Activated T-cell treated with anti-CD3 and anti-CD28 coated beads for 4 hours (primary cell): ENCODE data around the gene ASB1.

Experiments used
- DNase-seq: peaks from one replicate; pipeline ENCODE4 v3.0.0-alpha.2; 2020

ASB1 gene

DNA sequence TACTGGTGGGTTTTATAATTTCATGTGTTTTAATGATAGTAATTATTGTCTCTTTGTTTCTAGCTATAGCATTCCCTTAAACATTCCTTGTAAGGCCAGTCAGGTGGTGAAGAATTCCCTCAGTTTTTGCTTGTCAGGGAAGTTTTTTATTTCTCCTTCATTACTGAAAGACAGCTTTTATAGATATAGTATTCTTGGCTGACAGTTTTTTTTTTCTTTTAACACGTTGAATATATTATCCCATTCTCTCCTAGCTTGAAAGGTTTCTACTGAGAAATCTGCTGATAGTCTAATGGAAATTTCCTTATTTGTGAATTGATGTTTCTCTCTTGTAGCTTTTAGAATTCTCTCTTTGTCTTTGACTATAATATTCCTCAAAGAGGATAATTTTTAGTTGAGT, 46.8 kb downstream of the ASB1 start:
- no peak for DNase-seq

DNA sequence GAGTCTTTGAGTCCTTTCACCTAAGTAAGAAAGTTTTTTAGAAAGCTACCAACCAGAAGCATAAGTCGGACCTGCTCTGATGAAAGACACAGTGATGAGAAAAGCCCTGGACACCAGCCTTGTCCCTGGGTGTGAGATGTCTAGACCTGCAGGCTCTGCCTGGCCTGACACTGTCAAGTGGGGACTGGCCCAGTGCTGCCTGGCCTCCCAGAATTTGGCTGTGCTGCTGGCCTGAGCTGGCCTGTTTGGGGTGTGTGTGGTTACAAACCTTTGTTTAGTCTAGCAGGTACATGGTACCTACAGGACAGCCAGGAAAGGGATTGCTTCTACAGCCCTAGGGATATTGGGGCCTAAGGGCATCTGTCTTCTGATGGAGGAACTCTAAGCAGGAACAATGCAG, 48.3 kb downstream of the ASB1 start:
- DNase-seq: no peak

DNA sequence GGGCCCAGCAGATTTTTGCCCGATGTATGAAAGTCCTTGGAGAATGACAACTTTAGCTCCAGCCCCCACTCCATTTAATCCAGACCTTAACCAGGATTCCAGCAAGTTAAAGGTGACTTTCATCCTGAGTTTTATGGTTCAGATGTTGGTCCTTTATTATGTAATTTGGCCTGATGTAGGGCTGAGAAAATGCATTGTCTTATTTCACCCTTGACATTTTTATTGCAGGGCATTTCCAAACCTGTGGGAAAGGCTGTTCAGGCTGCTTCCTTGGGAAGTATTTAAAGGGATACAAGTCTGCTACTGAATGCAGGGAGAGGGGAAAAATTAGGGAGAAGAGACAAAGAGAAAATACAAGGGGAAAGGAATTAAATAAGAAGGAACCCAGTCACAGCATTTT, 48.8 kb downstream of the ASB1 start:
- DNase-seq: no peak

DNA sequence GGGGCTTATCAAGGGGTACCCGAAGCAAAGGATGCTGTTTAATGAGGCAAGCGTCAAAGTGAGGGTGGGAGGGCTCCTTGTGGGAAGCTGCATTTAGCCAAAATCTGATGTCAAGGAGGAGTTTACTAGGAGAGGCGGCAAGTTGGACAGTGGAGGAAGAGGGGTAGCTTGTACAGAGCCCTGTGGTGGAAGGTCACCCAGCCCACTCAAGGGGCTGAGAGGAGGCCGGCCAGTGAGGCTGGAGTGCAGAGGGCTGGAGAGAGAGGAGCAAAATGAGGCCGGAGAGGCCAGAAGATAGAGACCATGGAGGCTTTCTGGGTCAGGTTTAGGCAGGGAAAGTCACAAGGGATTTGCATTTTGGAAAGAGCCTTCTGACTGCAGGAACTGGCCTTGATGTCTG, 49.5 kb downstream of the ASB1 start:
- no peak for DNase-seq

- no peak for DNase-seq
These were observed 51.5 kb downstream of the ASB1 start for GRCh38 chr2:238478216-238478615.

DNA sequence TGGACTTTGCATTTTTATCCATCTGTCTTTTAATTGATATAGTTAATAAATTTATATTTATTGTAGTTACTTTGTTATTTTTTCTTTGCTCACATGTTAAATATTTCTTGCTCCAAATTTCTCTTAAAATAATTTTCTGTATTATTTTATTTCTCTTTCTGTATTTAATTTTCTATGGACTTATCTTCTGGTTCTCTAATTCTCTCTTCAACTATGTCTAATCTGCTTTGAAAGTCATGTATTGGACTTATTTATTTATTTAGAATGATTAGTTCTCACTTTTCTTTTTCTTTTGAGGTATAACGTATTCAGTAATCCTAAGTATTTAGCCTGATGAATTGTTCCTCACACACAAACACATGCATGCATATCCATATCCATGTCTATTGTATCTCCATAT, 53.1 kb downstream of the ASB1 start:
- no peak for DNase-seq

DNA sequence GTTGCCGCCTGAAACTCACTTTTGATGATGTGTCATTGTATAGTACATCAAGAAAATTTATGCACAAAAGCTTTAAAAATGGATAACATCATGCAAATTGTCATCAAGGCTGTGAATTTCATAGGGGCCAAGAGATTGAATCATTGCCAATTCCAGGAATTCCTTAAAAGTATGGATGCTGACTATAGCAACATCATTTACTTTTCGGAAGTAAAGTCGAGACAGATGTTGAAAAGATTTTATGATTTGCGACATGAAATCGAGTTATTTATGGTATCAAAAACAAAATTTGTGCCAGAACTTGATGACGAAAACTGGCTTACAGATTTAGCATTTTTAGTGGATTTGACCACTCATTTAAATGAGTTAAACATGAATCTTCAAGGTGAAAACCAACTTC, 56.3 kb downstream of the ASB1 start:
- DNase-seq: no peak

- no peak for DNase-seq
These were observed 56.9 kb downstream of the ASB1 start for GRCh38 chr2:238483656-238484055.

DNA sequence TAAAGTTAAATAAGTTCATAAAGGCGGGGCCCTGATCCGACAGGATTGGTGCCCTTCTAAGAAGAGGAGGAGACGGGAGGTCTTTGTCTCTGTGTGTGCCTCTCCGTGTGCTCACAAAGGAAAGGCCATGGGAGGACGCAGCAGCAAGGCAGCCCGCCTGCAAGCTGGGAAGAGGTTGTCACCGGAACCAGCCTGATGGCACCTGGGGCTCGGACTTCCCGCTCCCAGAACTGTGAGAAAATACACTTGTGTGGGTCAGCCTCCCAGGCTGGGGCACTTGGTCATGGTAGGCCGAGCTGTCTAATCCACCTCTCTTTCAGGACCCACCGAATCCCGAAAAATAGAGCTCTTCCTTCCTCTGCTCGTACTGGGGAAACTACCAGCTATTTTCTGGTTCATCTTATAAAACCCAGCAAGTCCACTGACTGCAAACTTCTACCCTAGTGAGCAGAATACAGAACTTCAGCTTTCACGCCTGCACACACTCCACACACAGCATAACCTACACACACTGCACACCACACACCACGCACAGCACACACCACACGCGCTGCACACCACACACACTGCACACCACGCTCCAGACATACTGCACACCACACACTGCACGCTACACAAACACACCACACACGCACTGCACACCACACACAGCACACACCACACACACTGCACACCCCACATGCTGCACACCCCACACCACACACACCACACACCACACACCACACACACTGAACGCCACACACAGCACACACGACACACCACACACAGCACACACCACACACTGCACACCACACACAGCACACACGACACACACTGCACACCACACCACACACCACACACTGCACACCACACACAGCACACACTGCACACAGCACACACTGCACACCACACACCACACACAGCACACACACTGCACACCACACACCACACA, 58.1 kb downstream of the ASB1 start:
- DNase-seq: no peak

DNA sequence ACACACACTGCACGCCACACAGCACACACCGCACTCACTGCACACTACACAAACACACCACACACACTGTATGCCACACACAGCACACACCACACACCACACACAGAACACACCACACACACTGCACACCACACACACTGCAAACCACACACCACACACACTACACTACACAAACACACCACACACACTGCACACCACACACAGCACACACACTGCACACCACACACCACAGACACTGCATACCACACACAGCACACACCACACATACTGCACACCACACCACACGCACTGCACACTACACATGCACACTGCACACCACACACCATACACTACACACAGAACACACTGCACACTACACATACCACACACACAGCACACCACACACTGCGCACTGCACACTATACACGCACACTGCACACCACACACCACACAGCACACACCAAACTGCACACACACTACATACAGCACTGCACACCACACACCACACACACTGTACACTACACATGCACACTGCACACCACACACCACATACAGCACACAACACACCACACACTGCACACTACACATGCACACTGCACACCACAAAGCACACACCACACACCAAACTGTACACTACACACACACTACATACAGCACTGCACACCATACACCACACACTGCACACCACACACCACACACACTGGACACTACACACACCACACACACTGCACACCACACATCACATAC, 59.6 kb downstream of the ASB1 start:
- no peak for DNase-seq

- DNase-seq: no peak
These were observed 60.4 kb downstream of the ASB1 start for GRCh38 chr2:238487134-238487533.

- no peak for DNase-seq
These were observed 61.1 kb downstream of the ASB1 start for GRCh38 chr2:238487652-238488346.

DNA sequence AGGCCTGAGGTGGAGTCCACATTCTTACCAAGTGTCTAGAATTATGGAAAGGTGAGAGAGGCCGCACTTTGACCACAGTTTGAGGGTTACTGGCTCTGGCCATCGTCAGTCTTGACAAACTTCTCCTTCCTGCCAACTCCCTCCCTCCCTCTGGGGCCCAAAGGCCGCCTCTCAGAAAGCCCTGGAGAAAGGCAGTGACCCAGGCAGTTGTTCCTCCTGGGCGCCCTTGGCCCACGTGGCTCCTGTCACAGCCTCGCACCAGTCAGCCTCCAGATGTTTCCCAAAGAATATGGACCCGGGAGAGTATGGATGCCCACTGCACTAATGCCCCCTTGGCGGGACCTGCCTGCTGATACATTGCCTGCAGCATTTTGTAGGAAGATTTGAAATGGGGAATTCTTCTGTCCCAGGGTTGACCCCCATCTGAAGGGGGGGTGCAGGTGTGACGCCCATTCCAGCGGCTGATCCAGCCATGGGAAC, 61.7 kb downstream of the ASB1 start:
- DNase-seq: no peak

- DNase-seq: no peak
These were observed 62.7 kb downstream of the ASB1 start for GRCh38 chr2:238489431-238489830.

GRCh38 chr2:238489896-238490295, 63.2 kb downstream of the ASB1 start:
- DNase-seq: no peak

DNA sequence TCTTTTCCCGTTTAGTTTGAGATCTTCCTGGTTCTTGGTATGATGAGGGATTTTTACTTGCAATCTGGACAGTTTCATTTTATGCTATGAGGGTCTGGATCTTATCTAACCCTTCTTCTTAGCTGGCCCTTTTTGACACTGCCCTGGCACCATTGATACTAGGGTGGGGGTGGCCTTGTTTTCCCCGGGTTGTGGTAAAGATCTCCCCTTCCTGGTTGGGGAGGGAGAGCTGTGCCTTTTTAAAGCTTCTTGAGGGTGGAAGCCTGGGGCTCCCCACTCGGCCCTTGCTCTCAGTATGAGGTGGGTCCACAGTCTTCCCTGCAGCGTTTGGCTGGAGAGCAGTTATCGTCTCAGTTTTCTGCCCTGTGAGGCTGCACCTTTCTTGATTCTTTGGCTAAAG, 66.1 kb downstream of the ASB1 start:
- no peak for DNase-seq

GRCh38 chr2:238493411-238493810, 66.7 kb downstream of the ASB1 start:
- no peak for DNase-seq

DNA sequence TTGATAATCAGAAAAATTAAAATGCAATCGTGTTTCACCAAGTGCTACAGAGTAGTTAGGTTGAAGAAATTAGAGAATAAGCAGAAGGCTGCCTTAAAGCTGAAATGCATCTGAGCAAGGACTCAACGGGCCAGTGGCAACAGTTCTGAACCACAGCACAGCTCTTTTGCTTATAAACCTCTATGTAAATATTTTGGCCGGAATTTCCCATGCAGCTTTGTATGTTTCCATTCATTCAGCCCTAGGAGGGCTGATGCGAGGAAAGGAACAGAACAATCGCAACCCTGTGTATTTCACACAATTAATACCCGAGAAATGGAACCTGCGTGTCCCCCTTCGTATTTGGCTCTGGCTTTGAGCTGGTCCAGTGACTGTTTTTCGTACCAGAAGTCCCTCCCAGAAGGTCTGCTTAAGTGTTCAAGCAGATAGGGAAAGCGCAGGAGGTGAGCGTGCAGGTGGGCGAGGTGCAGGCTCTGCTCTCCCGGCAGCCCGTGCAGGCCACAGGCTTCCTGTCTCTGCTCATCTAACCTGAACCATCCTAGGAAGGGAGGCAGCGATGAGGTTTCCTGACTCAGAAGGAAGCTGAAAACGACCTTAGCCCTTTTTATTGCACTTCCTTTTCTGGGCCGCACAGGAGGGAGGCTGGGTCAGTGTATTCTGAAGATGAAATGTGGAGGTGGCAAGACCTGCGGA, 67.3 kb downstream of the ASB1 start:
- DNase-seq: no peak

- DNase-seq: no peak
These were observed 67.8 kb downstream of the ASB1 start for GRCh38 chr2:238494573-238494961.

GRCh38 chr2:238495422-238495821, 68.7 kb downstream of the ASB1 start:
- DNase-seq: no peak

DNA sequence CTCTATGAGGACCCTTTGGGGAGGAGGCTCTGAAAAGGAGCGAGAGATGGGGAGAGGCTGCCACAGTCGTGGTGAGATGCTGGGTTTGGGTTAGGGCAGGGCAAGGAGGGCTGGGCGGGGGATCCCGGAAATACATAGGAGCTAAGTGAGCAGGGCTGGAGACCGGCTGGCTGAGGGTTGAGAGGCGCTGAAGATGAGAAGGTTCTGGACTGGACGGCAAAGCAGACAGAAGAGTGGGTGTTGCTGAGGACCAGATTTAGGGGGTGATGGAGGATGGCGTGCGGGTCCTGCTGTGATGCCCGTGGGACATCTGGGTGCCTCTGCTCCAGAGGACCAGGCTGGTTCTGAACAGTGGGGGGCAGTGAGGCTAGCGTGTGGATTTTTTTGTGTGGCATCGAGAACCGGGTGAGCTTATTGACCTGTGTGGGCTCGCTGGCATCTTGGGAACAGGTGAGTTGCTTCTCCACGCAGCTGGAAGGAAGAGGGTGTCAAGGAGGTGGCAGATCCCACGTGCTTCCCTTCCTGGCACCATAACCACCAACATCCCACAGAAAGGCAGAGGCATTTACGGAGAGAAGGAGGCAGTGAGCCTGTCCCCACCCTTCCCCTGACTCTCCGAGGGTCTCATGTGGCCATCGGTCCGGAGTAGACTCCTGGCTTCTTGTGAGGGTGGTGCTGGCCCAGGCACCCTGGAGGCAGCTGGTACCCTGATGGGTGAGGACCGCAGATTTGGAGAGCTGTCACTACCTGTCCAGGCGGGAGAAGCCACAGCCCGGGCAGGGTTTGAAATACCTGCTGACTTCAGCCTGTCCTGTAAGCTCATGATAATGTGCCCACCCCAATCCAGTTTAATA, 70.3 kb downstream of the ASB1 start:
- DNase-seq: no peak

GRCh38 chr2:238497610-238498005, 70.9 kb downstream of the ASB1 start:
- no peak for DNase-seq
